HG03159 (cell line): ENCODE results near the gene RASA3.

Experiments
- ATAC-seq: cut with Tn5 transposase; IDR thresholded peaks from one replicate; pipeline ENCODE4 v1.9.1; 2021; ENCODE audit warnings: mild to moderate bottlenecking, moderate library complexity; ENCODE audit not compliant: unreplicated experiment

Gene RASA3

GRCh38 chr13:113974304-113975281 lies 157.8 kb downstream of the RASA3 start:
- ATAC-seq: no peak

GRCh38 chr13:113973218-113974164 lies 158.9 kb downstream of the RASA3 start, which contains the start of gene C13orf46:
TSS of gene C13orf46 (minus strand) at chr13:113974076. CDS start at chr13:113973997, 79 bp downstream.
- no peak for ATAC-seq

GRCh38 chr13:113972451-113973217 lies 159.8 kb downstream of the RASA3 start:
- no peak for ATAC-seq

GRCh38 chr13:113971471-113972231 lies 160.8 kb downstream of the RASA3 start:
- ATAC-seq: no peak

DNA sequence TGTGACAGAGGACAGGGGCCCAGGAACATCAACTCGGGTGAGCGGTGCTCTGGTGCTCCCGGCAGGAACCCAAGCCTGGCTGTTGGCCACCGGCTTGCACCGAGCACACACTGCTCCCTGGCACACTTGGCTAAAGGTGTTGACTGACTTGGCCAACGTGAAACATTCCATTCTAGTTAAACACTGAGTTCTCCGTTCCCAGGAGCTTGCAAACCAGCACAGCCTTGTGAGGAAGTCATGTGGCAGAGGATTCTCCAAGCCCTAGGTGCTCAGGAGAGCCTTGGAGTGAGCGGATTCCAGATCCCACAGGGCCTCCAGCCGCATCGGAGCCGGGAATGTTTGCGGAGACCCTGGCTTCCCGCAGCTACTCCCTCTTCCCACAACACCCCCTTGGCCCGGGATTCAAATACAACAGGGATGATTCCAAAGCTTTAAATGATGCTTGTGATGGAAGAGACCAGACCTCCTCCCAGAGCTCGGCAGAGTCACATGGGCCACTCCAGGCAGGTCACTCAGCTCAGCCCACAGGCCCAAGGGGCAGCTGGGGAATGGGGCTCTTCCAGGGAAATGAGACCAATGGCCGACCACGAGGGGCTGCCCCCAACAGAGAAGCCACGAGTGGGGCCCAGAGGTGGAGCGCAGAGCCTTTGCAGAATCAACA lies 161.5 kb downstream of the RASA3 start:
- ATAC-seq: no peak

- ATAC-seq: no peak
Measured at GRCh38 chr13:113969973-113970611, 162.3 kb downstream of the RASA3 start.

DNA sequence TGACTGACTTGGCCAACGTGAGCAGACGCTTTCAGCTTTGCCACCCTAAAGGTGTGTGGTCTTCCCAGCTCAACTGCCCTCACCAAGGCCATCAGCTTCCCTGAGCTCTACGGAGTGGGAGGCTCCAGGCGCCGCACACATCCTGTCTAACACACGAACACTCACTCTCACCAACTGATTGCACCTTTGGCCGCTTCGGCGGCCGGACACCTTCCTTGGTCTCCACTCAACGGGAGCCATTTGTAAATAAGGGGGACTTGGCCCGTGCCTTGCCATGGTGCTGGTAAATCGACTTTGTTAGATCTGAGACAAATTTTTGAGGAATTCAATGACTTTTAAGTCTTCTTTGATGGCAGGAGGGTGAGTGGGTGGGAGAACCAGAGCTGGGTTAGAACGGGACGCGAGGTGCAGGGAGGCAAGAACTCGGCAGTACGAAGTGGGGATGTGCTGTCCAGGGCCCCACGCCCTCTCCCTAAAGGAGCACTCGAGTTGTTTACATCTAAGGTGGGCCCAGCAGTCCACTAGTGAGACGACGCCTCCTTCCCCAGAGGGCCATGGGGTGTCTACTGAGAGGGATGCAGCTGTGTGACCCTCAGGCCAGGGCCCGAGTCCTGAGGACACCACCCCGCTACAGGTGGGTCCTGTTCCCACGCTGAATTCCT lies 163.0 kb downstream of the RASA3 start:
- ATAC-seq: no peak

DNA sequence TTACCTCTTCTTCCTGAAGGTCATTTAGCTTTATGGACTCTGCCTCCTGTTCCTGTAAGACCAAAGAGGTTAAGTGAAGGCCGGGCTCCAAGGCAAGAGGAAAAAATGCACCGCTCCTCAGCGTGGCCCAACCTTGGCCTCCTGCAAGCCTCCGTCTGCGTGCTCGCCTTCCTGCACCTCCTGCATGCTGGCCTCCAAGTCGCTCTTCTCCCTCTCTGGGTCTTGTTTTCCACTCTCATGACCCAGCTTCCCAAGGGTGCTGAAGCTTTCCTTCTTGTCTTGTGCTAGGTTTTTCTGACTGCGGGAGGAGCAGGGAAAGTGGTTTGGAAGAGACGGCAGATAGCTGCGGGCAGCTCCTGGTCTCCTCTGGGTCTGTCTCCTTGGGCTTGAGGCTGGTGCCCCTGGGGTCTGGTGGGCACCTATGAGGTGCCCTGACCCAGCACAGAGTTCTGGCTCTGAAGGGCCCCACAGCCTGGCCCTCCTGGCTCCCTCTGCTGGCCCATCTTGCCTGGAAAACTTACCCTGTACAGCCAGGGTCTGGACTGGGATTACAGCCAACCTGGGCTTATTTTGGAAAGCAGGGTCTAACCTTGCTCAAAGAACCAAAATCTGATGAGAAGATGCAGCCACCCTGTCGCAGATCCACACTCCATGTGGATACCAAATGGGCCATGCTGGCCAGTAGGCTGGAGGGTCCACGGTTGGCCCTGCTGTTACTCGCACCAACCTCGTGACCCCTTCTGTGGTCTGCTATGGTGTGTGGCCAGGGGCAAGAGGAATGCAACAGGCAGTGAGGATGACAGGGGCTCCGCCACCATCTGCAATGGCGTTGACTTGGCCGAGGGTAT lies 163.7 kb downstream of the RASA3 start:
- no peak for ATAC-seq

DNA sequence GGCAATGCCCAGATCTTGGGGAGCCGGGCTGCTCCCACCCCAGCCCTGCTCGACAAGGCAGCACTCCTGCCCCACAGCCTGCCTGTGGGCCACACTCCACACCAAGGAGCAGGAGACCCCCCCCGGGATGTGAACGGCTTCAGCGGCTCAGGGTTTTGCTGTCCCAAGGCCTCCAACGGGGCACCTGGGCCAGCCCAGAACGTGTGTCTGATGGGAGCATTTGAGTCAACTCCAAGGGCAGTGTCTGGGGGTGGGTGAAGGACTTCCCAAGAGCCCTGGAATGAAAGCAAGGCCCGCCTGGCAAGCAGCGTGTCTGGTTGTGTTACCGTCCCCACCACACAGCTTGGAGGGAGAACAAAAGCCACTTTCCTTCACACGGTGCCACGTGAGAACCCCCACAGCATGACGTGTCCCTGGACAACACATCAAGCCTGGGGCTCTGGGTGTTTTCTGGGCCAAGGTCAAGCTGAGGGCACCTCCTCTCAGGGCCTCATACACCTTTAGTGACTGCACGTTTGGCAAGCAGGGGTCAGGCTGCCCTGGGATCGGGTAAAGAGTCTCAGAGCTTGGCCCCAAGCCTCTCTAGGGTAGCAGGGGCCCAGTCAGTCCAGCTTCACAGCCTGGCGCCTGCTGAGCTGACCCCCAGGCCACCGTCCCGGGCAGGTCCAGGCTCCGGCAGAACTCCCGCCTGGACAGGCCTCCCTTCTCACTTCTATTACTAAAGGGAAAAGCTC lies 164.5 kb downstream of the RASA3 start:
- no peak for ATAC-seq

DNA sequence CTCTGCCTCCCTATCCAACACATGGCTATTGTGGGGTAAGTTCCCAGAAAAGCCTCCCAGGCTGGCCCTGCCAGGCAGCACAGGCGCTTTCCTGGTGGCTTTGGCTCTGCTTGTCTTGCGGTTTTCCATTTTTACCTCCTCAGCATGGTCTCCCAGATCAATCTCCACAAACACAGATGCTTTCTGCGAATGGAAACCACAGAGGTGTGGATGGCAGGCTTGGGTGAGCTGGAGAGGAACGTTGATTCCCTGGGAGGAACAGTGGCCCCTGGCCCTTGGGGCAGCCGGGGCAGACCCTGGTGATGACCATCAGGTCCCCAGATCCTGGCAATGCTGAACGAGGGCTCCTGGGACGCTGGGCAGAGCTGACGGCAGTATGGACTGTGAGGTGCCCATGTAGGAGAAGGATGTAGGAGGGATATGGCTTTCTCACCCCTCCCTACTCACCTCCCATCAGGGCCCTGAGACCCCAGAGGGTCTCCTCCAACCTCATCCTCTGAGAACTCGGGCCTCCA lies 165.2 kb downstream of the RASA3 start:
- ATAC-seq: no peak

GRCh38 chr13:113965968-113966884 lies 166.2 kb downstream of the RASA3 start:
- ATAC-seq: no peak

DNA sequence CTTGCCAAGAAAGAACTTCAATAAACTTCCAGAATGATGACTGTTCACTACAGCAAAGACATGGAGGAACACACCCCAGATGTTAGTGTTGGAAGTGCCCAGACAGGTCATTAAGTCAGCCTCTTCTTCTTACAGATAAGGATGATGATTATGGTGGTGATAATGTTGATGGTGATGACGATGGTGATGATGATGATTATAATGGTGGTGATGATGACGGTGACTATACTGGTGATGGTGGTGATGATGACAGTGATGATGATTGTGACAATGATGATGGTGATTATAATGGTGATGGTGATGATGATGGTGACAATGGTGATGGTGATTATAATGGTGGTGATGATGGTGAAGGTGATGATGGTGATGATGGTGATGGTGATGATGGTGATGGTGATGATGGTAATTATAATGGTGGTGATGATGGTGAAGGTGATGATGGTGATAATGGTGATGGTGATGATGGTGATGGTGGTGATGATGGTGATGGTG lies 167.0 kb downstream of the RASA3 start:
- ATAC-seq: no peak

DNA sequence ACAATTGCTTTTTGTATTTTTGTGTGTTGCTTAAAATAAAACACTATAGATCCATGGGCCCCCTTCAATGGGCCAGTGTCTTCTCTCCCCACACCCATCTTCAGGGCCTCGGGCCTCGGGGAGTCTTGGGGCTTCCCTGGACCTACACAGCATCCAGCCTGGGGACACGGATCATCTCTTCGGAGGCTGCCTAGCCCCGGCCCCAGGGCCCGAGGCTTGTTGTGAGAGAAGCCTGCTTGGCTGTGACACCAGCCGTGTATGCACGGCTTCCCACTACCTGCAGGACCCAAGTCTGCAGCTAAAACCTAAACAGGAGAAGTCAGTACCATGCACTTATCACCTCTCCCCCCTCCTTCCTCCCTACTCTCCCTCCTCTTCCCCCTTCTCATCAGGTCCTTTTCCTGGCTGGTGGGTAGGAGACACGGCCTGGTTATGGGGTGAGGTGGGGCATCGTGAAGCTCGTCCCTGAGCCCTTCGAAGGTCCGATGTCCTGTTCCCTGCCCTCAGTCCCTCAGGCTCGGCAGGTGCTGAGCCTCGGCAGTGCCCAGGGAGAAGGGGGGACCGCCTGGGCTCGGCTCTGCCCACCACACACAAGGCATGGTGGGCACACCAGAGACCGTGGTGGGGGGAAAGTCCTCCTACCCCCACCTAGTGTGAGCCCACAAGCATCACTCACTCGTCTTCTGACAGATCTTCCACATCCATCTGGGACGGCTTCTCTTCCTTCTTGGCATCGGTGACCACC lies 168.0 kb downstream of the RASA3 start:
- ATAC-seq: no peak

- no peak for ATAC-seq
Measured at GRCh38 chr13:113963376-113963775, 169.0 kb downstream of the RASA3 start.

DNA sequence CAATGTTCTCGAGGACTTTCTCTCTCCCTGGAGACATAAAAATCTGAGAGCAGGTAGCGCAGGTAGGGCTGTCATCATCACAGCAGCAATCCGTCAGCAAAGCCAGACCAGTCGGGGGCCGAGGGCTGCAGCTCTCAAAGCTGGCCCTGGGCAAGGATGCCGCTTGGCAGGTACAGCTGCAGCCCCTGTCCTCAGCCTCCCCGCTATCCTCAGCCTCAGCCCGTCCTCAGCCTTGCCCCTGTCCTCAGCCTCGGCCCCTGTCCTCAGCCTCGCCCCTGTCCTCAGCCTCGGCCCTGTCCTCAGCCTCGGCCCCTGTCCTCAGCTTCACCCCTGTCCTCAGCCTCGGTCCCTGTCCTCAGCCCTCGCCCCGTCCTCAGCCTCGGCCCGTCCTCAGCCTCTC lies 169.4 kb downstream of the RASA3 start:
- no peak for ATAC-seq
